Measurements from ENCODE around the gene CSRNP2. TPM values are rescaled to one million over a fixed set of nuclear protein-coding genes. Genes with fewer than 3 reads are reported as not detected.

The CSRNP2 gene
- total and polyA plus RNA-seq, 2 of the 13 experiments (the other 11 are each of a cell fraction or from before 2014, with no cell fraction given): 4.8 to 7.3 TPM

- TF ChIP-seq PCBP1 (IDR thresholded peaks at IDR 0.05; ENCODE audit: borderline replicate concordance, low read depth, low read length): 0 out of 2 replicates have a peak, but pooled peaks have one; percentile 46
- TF ChIP-seq RBAK (CRISPR knock-in tag; IDR thresholded peaks at IDR 0.05): no peak
- TF ChIP-seq FOXA3 (CRISPR knock-in tag; IDR thresholded peaks at IDR 0.05): peak; percentile 42; the same call in 1 of the 2 replicates
- TF ChIP-seq ZKSCAN5 (CRISPR knock-in tag; IDR thresholded peaks at IDR 0.05): no peak; the same call in 1 of the 2 replicates
- TF ChIP-seq, protein P1, sequence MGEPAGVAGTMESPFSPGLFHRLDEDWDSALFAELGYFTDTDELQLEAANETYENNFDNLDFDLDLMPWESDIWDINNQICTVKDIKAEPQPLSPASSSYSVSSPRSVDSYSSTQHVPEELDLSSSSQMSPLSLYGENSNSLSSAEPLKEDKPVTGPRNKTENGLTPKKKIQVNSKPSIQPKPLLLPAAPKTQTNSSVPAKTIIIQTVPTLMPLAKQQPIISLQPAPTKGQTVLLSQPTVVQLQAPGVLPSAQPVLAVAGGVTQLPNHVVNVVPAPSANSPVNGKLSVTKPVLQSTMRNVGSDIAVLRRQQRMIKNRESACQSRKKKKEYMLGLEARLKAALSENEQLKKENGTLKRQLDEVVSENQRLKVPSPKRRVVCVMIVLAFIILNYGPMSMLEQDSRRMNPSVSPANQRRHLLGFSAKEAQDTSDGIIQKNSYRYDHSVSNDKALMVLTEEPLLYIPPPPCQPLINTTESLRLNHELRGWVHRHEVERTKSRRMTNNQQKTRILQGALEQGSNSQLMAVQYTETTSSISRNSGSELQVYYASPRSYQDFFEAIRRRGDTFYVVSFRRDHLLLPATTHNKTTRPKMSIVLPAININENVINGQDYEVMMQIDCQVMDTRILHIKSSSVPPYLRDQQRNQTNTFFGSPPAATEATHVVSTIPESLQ (CRISPR knock-in tag; conservative IDR thresholded peaks at IDR 0.05): no peak
- TF ChIP-seq, protein P2, sequence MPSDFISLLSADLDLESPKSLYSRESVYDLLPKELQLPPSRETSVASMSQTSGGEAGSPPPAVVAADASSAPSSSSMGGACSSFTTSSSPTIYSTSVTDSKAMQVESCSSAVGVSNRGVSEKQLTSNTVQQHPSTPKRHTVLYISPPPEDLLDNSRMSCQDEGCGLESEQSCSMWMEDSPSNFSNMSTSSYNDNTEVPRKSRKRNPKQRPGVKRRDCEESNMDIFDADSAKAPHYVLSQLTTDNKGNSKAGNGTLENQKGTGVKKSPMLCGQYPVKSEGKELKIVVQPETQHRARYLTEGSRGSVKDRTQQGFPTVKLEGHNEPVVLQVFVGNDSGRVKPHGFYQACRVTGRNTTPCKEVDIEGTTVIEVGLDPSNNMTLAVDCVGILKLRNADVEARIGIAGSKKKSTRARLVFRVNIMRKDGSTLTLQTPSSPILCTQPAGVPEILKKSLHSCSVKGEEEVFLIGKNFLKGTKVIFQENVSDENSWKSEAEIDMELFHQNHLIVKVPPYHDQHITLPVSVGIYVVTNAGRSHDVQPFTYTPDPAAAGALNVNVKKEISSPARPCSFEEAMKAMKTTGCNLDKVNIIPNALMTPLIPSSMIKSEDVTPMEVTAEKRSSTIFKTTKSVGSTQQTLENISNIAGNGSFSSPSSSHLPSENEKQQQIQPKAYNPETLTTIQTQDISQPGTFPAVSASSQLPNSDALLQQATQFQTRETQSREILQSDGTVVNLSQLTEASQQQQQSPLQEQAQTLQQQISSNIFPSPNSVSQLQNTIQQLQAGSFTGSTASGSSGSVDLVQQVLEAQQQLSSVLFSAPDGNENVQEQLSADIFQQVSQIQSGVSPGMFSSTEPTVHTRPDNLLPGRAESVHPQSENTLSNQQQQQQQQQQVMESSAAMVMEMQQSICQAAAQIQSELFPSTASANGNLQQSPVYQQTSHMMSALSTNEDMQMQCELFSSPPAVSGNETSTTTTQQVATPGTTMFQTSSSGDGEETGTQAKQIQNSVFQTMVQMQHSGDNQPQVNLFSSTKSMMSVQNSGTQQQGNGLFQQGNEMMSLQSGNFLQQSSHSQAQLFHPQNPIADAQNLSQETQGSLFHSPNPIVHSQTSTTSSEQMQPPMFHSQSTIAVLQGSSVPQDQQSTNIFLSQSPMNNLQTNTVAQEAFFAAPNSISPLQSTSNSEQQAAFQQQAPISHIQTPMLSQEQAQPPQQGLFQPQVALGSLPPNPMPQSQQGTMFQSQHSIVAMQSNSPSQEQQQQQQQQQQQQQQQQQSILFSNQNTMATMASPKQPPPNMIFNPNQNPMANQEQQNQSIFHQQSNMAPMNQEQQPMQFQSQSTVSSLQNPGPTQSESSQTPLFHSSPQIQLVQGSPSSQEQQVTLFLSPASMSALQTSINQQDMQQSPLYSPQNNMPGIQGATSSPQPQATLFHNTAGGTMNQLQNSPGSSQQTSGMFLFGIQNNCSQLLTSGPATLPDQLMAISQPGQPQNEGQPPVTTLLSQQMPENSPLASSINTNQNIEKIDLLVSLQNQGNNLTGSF (CRISPR knock-in tag; IDR thresholded peaks at IDR 0.05): 0 out of 2 replicates have a peak, but pooled peaks have one; percentile 46
- TF ChIP-seq ZNF263 (CRISPR knock-in tag; IDR thresholded peaks at IDR 0.05): peak; percentile 43; the same call in 1 of the 2 replicates
- no peak for TF ChIP-seq ARNT (IDR thresholded peaks at IDR 0.05)
- TF ChIP-seq, protein P3, sequence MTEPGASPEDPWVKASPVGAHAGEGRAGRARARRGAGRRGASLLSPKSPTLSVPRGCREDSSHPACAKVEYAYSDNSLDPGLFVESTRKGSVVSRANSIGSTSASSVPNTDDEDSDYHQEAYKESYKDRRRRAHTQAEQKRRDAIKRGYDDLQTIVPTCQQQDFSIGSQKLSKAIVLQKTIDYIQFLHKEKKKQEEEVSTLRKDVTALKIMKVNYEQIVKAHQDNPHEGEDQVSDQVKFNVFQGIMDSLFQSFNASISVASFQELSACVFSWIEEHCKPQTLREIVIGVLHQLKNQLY (CRISPR knock-in tag; IDR thresholded peaks at IDR 0.05): peak; percentile 66; the same call in 1 of the 2 replicates
- peak; percentile 91 for TF ChIP-seq SMYD3 (CRISPR knock-in tag; IDR thresholded peaks at IDR 0.05)
- TF ChIP-seq ZNF709 (CRISPR knock-in tag; IDR thresholded peaks at IDR 0.05): peak; percentile 74; the same call in 1 of the 2 replicates
- TF ChIP-seq BATF2 (CRISPR knock-in tag; IDR thresholded peaks at IDR 0.05): peak; percentile 92
- TF ChIP-seq ZNF761 (CRISPR knock-in tag; conservative IDR thresholded peaks at IDR 0.05): 0 out of 2 replicates have a peak, but pooled peaks have one; percentile 23
- peak; percentile 95 for TF ChIP-seq SNAPC2 (CRISPR knock-in tag; IDR thresholded peaks at IDR 0.05)
- TF ChIP-seq NR2F6 (IDR thresholded peaks at IDR 0.05): peak; percentile 82
- peak; percentile 97 for TF ChIP-seq NR2F6 (CRISPR knock-in tag; IDR thresholded peaks at IDR 0.05)
- TF ChIP-seq HDAC6 (IDR thresholded peaks at IDR 0.05; ENCODE audit: low read depth, low read length): no peak
- TF ChIP-seq, protein P4, sequence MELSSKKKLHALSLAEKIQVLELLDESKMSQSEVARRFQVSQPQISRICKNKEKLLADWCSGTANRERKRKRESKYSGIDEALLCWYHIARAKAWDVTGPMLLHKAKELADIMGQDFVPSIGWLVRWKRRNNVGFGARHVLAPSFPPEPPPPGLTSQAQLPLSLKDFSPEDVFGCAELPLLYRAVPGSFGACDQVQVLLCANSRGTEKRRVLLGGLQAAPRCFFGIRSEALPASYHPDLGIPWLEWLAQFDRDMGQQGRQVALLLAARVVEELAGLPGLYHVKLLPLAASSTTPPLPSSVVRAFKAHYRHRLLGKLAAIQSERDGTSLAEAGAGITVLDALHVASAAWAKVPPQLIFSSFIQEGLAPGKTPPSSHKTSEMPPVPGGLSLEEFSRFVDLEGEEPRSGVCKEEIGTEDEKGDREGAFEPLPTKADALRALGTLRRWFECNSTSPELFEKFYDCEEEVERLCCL (CRISPR knock-in tag; IDR thresholded peaks at IDR 0.05; ENCODE audit: borderline replicate concordance): 0 out of 2 replicates have a peak, but pooled peaks have one; percentile 16
- TF ChIP-seq NFATC3 (CRISPR knock-in tag; IDR thresholded peaks at IDR 0.05): 0 out of 2 replicates have a peak, but pooled peaks have one; percentile 22
- TF ChIP-seq TAF1 (CRISPR knock-in tag; IDR thresholded peaks at IDR 0.05): peak; percentile 87
- no peak; the same call in none of the 2 replicates for TF ChIP-seq ZNF124 (CRISPR knock-in tag; IDR thresholded peaks at IDR 0.05)
Measured at GRCh38 chr12:51025836-51026638, 57.4 kb downstream of the CSRNP2 start, which contains the start of gene SLC11A2 (continued).

All from HepG2 (cell line).